RWPE2 (cell line): Measurements from ENCODE around the gene PRMT9.

Experiments
- ATAC-seq: fragments of 200-7000 bp; cut with Tn5 transposase; 3 replicates; pipeline ENCODE4 v1.9.1; 2021; ENCODE audit warnings: low read depth
- DNase-seq: peaks from one replicate; pipeline ENCODE4 v3.0.0-alpha.2; 2020; ENCODE audit warnings: low spot score
- H3K27ac ChIP-seq: fragments of 450-650 bp; 2 replicates; pipeline ENCODE4 v1.5.1; 2017; ENCODE audit warnings: mild to moderate bottlenecking; ENCODE audit not compliant: poor library complexity, severe bottlenecking
- H3K27me3 ChIP-seq: fragments of 250-450 bp; sonication (Bioruptor Pico); 2 replicates; pipeline ENCODE4 v1.5.1; 2021; ENCODE audit warnings: mild to moderate bottlenecking, moderate library complexity; ENCODE audit not compliant: insufficient read depth, poor library complexity, severe bottlenecking
- H3K36me3 ChIP-seq: fragments of 250-450 bp; sonication (Bioruptor Pico); 2 replicates; pipeline ENCODE4 v1.5.1; 2020; ENCODE audit warnings: low read depth, mild to moderate bottlenecking, moderate library complexity
- H3K4me1 ChIP-seq: fragments of 250-450 bp; sonication (Bioruptor Pico); 2 replicates; pipeline ENCODE4 v1.5.1; 2021; ENCODE audit warnings: mild to moderate bottlenecking, moderate library complexity; ENCODE audit not compliant: insufficient read depth, poor library complexity, severe bottlenecking
- H3K4me3 ChIP-seq: fragments of 250-450 bp; sonication (Bioruptor Pico); 2 replicates; pipeline ENCODE4 v1.5.1; 2021; ENCODE audit warnings: mild to moderate bottlenecking, moderate library complexity; ENCODE audit not compliant: severe bottlenecking
- H3K9me3 ChIP-seq: fragments of 250-450 bp; sonication (Bioruptor Pico); 2 replicates; pipeline ENCODE4 v1.5.1; 2021; ENCODE audit warnings: mild to moderate bottlenecking, moderate library complexity; ENCODE audit not compliant: severe bottlenecking
- TF ChIP-seq, protein P1 (sequence below): fragments of 450-650 bp; IDR thresholded peaks from one replicate; pipeline ENCODE4 v1.5.1; 2017; ENCODE audit warnings: mild to moderate bottlenecking, moderate library complexity; ENCODE audit not compliant: poor library complexity, severe bottlenecking

The PRMT9 gene

DNA sequence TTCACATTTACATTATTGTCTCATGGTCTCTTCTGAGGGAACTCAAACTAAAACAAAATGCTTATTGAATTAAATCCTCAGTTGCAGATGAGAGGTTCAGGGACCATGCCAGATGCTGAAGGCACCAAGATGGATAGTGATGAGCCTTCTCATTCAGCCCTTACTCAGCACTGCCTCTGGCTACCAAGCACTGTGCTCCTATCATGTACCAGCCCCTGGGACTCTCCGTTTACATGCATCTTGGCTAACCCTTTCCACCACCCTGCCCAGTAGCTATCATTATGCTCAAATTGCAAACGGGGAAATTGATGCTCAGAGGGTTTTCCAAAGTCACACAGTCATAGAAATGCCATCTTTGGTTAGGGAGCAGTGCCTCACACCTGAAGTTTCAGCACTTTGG, 89.4 kb downstream of the PRMT9 start:
- Histone ChIP-seq H3K27ac (no peak overlapping the region), H3K27me3 (no peaks in the 10 kb centered on the region), H3K36me3 (no peaks in the 10 kb centered on the region), H3K9me3 (no peaks in the 10 kb centered on the region), H3K4me3 (no peak overlapping the region), H3K4me1 (peaks cover 28% of the 10 kb centered on the region)
- DNase-seq, result no peak
- no peak for ATAC-seq
- TF ChIP-seq, protein P1, sequence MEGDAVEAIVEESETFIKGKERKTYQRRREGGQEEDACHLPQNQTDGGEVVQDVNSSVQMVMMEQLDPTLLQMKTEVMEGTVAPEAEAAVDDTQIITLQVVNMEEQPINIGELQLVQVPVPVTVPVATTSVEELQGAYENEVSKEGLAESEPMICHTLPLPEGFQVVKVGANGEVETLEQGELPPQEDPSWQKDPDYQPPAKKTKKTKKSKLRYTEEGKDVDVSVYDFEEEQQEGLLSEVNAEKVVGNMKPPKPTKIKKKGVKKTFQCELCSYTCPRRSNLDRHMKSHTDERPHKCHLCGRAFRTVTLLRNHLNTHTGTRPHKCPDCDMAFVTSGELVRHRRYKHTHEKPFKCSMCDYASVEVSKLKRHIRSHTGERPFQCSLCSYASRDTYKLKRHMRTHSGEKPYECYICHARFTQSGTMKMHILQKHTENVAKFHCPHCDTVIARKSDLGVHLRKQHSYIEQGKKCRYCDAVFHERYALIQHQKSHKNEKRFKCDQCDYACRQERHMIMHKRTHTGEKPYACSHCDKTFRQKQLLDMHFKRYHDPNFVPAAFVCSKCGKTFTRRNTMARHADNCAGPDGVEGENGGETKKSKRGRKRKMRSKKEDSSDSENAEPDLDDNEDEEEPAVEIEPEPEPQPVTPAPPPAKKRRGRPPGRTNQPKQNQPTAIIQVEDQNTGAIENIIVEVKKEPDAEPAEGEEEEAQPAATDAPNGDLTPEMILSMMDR, result no peak

DNA sequence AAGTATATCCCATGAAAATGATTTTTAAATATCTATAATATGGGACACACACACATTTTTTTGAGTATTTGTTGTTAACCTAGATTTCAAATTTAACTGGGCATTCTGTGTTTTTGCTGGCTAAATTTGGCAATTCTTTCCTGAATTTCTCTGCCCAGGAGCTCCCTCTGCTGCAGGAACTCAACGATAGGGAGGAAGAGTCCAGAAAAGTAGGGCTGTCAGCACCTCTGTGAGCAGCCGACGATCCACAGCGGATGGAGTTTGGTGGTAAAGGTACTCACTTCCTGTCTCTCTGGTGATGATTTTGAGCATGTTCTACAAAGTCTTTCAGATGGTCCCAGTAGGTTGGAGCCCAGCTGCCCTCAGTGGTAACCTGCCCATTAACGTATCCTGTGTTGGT, 89.9 kb downstream of the PRMT9 start:
- peaks cover 24% of the 10 kb centered on the region for H3K4me1 ChIP-seq
- no peak overlapping the region for H3K4me3 ChIP-seq
- no peak overlapping the region for H3K27ac ChIP-seq
- TF ChIP-seq, protein P1, result peak; percentile 27
- ATAC-seq (no peak), DNase-seq (no peak)
- H3K9me3 ChIP-seq, result no peaks in the 10 kb centered on the region
- H3K27me3 ChIP-seq, result no peaks in the 10 kb centered on the region
- H3K36me3 ChIP-seq, result no peaks in the 10 kb centered on the region

DNA sequence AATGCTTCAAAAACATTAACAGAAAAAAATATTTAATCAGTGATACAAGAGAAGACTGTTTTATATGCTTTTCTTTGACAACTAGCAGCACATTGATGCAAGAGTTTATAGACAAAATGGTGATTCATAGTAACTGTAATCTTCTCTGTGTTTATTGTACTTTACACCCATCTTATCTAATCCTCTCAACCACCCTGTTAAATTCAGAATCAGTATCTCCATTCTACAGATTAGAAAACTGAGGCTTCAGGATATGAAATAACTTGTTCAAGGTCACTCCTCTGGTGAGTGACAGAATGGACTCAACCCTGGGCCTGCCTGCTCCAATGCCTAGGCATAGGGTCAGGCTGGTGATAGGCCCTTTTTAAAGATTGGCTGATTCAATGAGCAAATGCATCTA, 92.9 kb downstream of the PRMT9 start:
- TF ChIP-seq, protein P1, result no peak
- Histone ChIP-seq H3K4me3 (no peak overlapping the region), H3K36me3 (no peaks in the 10 kb centered on the region), H3K27ac (no peak overlapping the region), H3K27me3 (no peaks in the 10 kb centered on the region), H3K4me1 (peaks cover 5% of the 10 kb centered on the region), H3K9me3 (no peaks in the 10 kb centered on the region)
- 0 out of 3 replicates have a peak, but pooled peaks have one; percentile 23 for ATAC-seq
- DNase-seq, result no peak

DNA sequence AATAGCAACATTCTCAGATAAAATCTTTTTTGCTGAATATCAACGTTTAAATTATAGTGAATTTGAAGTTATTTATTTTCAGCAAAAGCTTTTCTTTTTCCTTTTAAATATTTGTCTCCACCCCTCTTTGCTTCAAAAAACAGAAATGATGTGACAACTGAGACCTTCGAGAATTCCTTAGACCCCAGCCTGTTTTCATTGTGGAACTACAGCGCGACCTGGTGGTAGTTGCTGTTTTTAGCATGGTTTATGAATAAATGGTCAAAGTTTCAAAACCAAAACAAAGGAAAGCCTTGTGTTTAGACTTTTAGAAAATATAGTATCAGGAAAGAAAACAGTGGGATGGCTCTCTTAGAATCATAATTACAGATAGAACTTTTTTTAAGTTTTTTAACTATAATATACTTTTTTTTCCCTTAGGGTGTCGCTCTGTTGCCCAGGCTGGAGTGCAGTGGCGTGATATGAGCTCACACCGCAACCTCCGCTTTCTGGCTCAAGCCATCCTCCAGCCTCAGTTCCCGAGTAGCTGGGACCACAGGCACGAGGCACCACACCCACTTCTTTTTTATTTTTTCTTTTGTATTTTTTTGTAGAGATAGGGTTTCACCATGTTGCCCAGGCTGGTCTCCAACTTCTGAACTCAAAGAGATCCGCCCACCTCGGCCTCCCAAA, 93.6 kb downstream of the PRMT9 start:
- H3K27me3 ChIP-seq, result no peaks in the 10 kb centered on the region
- no peak overlapping the region for H3K4me3 ChIP-seq
- no peaks in the 10 kb centered on the region for H3K36me3 ChIP-seq
- peak; percentile 61 for ATAC-seq
- peaks cover 5% of the 10 kb centered on the region for H3K4me1 ChIP-seq
- H3K9me3 ChIP-seq, result no peaks in the 10 kb centered on the region
- no peak overlapping the region for H3K27ac ChIP-seq
- DNase-seq, result no peak
- TF ChIP-seq, protein P1, result peak; percentile 97

DNA sequence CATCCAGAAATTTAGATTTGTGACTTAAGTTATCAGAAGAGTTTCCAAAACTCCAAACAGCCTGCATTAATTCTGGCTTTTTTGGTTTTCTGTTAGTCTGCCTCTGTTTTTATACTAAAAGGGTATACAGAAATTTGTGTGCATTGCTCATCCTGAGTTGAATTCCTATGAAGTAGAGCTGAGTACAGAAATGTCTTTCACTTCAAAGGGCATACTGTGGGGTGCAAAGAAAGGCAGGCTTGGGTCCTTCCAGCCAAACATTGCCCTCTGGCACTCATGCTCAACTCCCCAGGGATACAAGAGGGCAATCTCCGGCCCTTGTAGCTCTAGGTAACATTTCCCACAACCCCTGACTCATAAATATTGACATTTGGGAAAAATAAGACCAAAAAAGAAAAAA, 94.4 kb downstream of the PRMT9 start:
- no peaks in the 10 kb centered on the region for H3K27me3 ChIP-seq
- ATAC-seq (no peak), DNase-seq (no peak)
- no peak overlapping the region for H3K27ac ChIP-seq
- no peak overlapping the region for H3K4me3 ChIP-seq
- no peaks in the 10 kb centered on the region for H3K36me3 ChIP-seq
- no peaks in the 10 kb centered on the region for H3K9me3 ChIP-seq
- H3K4me1 ChIP-seq, result peaks cover 5% of the 10 kb centered on the region
- TF ChIP-seq, protein P1, result no peak
